WTC11 (cell line): ENCODE results near the gene NFATC2. TPM values are rescaled to one million over a fixed set of nuclear protein-coding genes. Genes with fewer than 3 reads are reported as not detected.

Experiments used
- ATAC-seq: fragments of 200-7000 bp; cut with Tn5 transposase; 2 replicates; pipeline ENCODE4 v1.10.0; 2021; ENCODE audit warnings: mild to moderate bottlenecking, moderate library complexity
- CTCF ChIA-PET: fragments of 300-600 bp; sonication (Branson Sonifier 250); formaldehyde crosslinking; loops from one replicate; lab custom pipeline; 2021; ENCODE audit warnings: antibody characterized with exemption; lab: Charles Lee
- POLR2A ChIA-PET: fragments of 350-600 bp; sonication (Branson Sonifier 250); formaldehyde crosslinking; loops from one replicate; lab custom pipeline; 2021; ENCODE audit warnings: antibody characterized with exemption; lab: Charles Lee
- DNase-seq: peaks from one replicate; pipeline ENCODE4 v3.0.0; 2021; ENCODE audit warnings: low spot score
- H3K27ac Mint-ChIP-seq: 2 replicates; pipeline ENCODE4 v1.8.0; 2021; ENCODE audit warnings: mixed read lengths
- H3K27me3 Mint-ChIP-seq: 2 replicates; pipeline ENCODE4 v1.8.0; 2021; ENCODE audit warnings: low read depth, mild to moderate bottlenecking, moderate library complexity, mixed read lengths
- H3K36me3 Mint-ChIP-seq: 2 replicates; pipeline ENCODE4 v1.8.0; 2021; ENCODE audit warnings: mixed read lengths
- H3K4me1 Mint-ChIP-seq: 2 replicates; pipeline ENCODE4 v1.8.0; 2022; ENCODE audit warnings: mixed read lengths
- H3K4me3 Mint-ChIP-seq: 2 replicates; pipeline ENCODE4 v1.8.0; 2021; ENCODE audit warnings: mild to moderate bottlenecking, moderate library complexity, mixed read lengths
- H3K9me3 Mint-ChIP-seq: 2 replicates; pipeline ENCODE4 v1.8.0; 2021; ENCODE audit warnings: mixed read lengths
- ATF1 ChIP-seq: sonication (generic); formaldehyde crosslinking; IDR thresholded peaks from 2 replicates; pipeline ENCODE4 v1.8.1; 2023; ENCODE audit warnings: mild to moderate bottlenecking, moderate library complexity, missing genetic modification reagents
- CBFB ChIP-seq: sonication (generic); formaldehyde crosslinking; IDR thresholded peaks from 2 replicates; pipeline ENCODE4 v1.8.1; 2022; ENCODE audit warnings: mild to moderate bottlenecking, low read depth, missing genetic modification reagents
- CREM ChIP-seq: sonication (generic); formaldehyde crosslinking; IDR thresholded peaks from 2 replicates; pipeline ENCODE4 v1.8.1; 2022; ENCODE audit warnings: mild to moderate bottlenecking, missing genetic modification reagents, moderate library complexity
- FOXJ3 ChIP-seq: sonication (generic); formaldehyde crosslinking; IDR thresholded peaks from 2 replicates; pipeline ENCODE4 v1.9.0; 2021; ENCODE audit warnings: missing genetic modification reagents, mild to moderate bottlenecking, borderline replicate concordance
- GRHL2 ChIP-seq: fragments of 250-450 bp; sonication (Bioruptor Pico); IDR thresholded peaks from 2 replicates; pipeline ENCODE4 v1.8.0; 2022; ENCODE audit warnings: mild to moderate bottlenecking, moderate library complexity; ENCODE audit not compliant: insufficient replicate concordance, severe bottlenecking
- HMGA2 ChIP-seq: fragments of 250-450 bp; sonication (Bioruptor Pico); IDR thresholded peaks from 2 replicates; pipeline ENCODE4 v1.4.0; 2021; ENCODE audit warnings: mild to moderate bottlenecking, moderate library complexity
- KAT7 ChIP-seq: sonication (generic); formaldehyde crosslinking; IDR thresholded peaks from 2 replicates; pipeline ENCODE4 v1.8.1; 2023; ENCODE audit warnings: missing genetic modification reagents, mild to moderate bottlenecking, borderline replicate concordance
- MYBL2 ChIP-seq: sonication (generic); formaldehyde crosslinking; IDR thresholded peaks from 2 replicates; pipeline ENCODE4 v1.8.1; 2023; ENCODE audit warnings: mild to moderate bottlenecking, moderate library complexity, missing genetic modification reagents
- NFE2L1 ChIP-seq: sonication (generic); formaldehyde crosslinking; IDR thresholded peaks from 2 replicates; pipeline ENCODE4 v1.8.1; 2023; ENCODE audit warnings: missing genetic modification reagents
- SMAD4 ChIP-seq: sonication (generic); formaldehyde crosslinking; IDR thresholded peaks from 2 replicates; pipeline ENCODE4 v1.8.0; 2022; ENCODE audit warnings: mild to moderate bottlenecking, missing genetic modification reagents
- TCF7 ChIP-seq: sonication (generic); formaldehyde crosslinking; IDR thresholded peaks from 2 replicates; pipeline ENCODE4 v1.8.0; 2022; ENCODE audit warnings: mild to moderate bottlenecking, low read depth, missing genetic modification reagents, moderate library complexity
- TEAD4 ChIP-seq: sonication (generic); formaldehyde crosslinking; IDR thresholded peaks from 2 replicates; pipeline ENCODE4 v1.8.0; 2022; ENCODE audit warnings: mild to moderate bottlenecking, missing genetic modification reagents
- ZNF396 ChIP-seq: fragments of 250-450 bp; sonication (Bioruptor Pico); IDR thresholded peaks from 2 replicates; pipeline ENCODE4 v1.8.0; 2021; ENCODE audit warnings: mild to moderate bottlenecking, moderate library complexity, borderline replicate concordance
- ZNF423 ChIP-seq: fragments of 250-450 bp; sonication (Bioruptor Pico); IDR thresholded peaks from 2 replicates; pipeline ENCODE4 v2.1.2; 2022; ENCODE audit warnings: mild to moderate bottlenecking, moderate library complexity
- total RNA-seq: library from RNA; stranded (reverse); gene quantifications from 3 replicates; pipeline ENCODE4 v1.2.3, GENCODE V29; 2021
- TF ChIP-seq, protein P1 (sequence below): sonication (generic); formaldehyde crosslinking; IDR thresholded peaks from 2 replicates; pipeline ENCODE4 v1.8.0; 2022; ENCODE audit warnings: mild to moderate bottlenecking, missing genetic modification reagents
- TF ChIP-seq, protein P2 (sequence below): sonication (generic); formaldehyde crosslinking; IDR thresholded peaks from 2 replicates; pipeline ENCODE4 v1.8.1; 2023; ENCODE audit warnings: mild to moderate bottlenecking, missing genetic modification reagents, moderate library complexity
- TF ChIP-seq, protein P3 (sequence below): sonication (generic); formaldehyde crosslinking; IDR thresholded peaks from 2 replicates; pipeline ENCODE4 v1.8.1; 2023; ENCODE audit warnings: mild to moderate bottlenecking, moderate library complexity, missing genetic modification reagents

NFATC2 gene
- total RNA-seq, 1 experiment from 2014 or later, result 1.7 TPM

DNA sequence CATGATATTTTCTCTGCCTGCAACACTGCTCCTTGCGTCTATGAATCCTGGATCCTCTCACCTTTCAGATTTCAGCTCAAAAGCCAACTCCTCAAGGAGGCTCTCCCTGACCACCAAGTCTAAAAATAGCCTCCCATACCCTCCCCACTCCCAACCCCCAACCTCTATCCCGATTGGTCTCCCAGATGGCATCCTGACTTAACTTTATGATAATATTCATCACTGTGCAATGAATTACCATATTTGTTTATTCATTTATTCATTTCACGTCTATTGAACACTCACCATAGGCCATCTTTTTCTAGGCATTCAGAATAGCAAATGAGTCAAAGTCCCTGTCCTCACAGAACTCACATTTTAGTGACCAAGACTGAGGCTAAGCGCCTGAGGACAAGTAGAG lies 42.6 kb upstream of the NFATC2 start:
- ATAC-seq, result no peak
- CTCF ChIA-PET, result no interaction called here
- Mint-ChIP-seq H3K36me3 (no peaks in the 10 kb centered on the region), H3K27ac (no peak overlapping the region), H3K9me3 (0 out of 2 replicates have a peak, but pooled peaks cover 3% of the 10 kb centered on the region), H3K27me3 (peaks cover 4% of the 10 kb centered on the region; the same call in 1 of the 2 replicates), H3K4me3 (no peak overlapping the region), H3K4me1 (no peaks in the 10 kb centered on the region)
- DNase-seq, result no peak
- POLR2A ChIA-PET, result no interaction called here
- TF ChIP-seq NFE2L1, result no peak
- no peak for TF ChIP-seq KAT7
- TF ChIP-seq MYBL2 (CRISPR knock-in tag), result no peak
- TF ChIP-seq ZNF396 (CRISPR knock-in tag), result no peak
- TF ChIP-seq GRHL2 (CRISPR knock-in tag), result no peak
- TF ChIP-seq HMGA2 (CRISPR knock-in tag), result no peak
- TF ChIP-seq TEAD4 (CRISPR knock-in tag), result no peak
- TF ChIP-seq, protein P1, sequence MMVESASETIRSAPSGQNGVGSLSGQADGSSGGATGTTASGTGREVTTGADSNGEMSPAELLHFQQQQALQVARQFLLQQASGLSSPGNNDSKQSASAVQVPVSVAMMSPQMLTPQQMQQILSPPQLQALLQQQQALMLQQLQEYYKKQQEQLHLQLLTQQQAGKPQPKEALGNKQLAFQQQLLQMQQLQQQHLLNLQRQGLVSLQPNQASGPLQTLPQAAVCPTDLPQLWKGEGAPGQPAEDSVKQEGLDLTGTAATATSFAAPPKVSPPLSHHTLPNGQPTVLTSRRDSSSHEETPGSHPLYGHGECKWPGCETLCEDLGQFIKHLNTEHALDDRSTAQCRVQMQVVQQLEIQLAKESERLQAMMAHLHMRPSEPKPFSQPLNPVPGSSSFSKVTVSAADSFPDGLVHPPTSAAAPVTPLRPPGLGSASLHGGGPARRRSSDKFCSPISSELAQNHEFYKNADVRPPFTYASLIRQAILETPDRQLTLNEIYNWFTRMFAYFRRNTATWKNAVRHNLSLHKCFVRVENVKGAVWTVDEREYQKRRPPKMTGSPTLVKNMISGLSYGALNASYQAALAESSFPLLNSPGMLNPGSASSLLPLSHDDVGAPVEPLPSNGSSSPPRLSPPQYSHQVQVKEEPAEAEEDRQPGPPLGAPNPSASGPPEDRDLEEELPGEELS (CRISPR knock-in tag), result no peak
- TF ChIP-seq, protein P2, sequence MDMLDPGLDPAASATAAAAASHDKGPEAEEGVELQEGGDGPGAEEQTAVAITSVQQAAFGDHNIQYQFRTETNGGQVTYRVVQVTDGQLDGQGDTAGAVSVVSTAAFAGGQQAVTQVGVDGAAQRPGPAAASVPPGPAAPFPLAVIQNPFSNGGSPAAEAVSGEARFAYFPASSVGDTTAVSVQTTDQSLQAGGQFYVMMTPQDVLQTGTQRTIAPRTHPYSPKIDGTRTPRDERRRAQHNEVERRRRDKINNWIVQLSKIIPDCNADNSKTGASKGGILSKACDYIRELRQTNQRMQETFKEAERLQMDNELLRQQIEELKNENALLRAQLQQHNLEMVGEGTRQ, result no peak
- no peak for TF ChIP-seq ZNF423 (CRISPR knock-in tag)

DNA sequence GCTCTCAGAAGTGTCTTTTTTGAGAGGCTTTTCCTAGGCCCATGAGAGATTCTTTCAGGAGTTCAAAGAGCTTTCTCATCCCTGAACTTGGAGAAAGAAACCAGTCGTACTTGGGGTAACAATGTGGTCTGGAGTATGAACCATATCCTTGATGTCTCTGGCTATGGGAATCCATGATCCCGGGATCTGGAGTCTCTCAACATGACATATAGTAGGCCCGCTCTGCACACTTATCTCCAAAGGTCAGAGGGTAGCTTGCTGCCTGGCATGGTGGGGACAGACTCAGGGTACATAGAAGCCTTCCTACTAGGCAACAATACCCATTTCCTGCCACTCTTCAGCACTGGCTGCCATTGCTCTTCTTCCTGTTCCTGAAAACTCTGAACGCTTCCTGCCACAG lies 42.2 kb upstream of the NFATC2 start:
- CTCF ChIA-PET, result interaction anchor here (0.5 kb wide), 1 partner anchor 110 kb away, joined by 3 read pairs; no protein-coding TSS in a partner anchor
- ATAC-seq (no peak), DNase-seq (no peak)
- 0 out of 2 replicates have a peak, but pooled peaks cover 3% of the 10 kb centered on the region for H3K9me3 Mint-ChIP-seq
- H3K27me3 Mint-ChIP-seq, result peaks cover 6% of the 10 kb centered on the region; the same call in 1 of the 2 replicates
- TF ChIP-seq CBFB (CRISPR knock-in tag) (no peak), TEAD4 (CRISPR knock-in tag) (no peak), FOXJ3 (no peak), CREM (no peak)
- TF ChIP-seq, protein P3, sequence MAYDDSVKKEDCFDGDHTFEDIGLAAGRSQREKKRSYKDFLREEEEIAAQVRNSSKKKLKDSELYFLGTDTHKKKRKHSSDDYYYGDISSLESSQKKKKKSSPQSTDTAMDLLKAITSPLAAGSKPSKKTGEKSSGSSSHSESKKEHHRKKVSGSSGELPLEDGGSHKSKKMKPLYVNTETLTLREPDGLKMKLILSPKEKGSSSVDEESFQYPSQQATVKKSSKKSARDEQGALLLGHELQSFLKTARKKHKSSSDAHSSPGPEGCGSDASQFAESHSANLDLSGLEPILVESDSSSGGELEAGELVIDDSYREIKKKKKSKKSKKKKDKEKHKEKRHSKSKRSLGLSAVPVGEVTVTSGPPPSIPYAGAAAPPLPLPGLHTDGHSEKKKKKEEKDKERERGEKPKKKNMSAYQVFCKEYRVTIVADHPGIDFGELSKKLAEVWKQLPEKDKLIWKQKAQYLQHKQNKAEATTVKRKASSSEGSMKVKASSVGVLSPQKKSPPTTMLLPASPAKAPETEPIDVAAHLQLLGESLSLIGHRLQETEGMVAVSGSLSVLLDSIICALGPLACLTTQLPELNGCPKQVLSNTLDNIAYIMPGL (CRISPR knock-in tag), result no peak
- no peaks in the 10 kb centered on the region for H3K4me1 Mint-ChIP-seq
- POLR2A ChIA-PET, result no interaction called here
- H3K36me3 Mint-ChIP-seq, result no peaks in the 10 kb centered on the region
- no peak overlapping the region for H3K27ac Mint-ChIP-seq
- H3K4me3 Mint-ChIP-seq, result no peak overlapping the region

DNA sequence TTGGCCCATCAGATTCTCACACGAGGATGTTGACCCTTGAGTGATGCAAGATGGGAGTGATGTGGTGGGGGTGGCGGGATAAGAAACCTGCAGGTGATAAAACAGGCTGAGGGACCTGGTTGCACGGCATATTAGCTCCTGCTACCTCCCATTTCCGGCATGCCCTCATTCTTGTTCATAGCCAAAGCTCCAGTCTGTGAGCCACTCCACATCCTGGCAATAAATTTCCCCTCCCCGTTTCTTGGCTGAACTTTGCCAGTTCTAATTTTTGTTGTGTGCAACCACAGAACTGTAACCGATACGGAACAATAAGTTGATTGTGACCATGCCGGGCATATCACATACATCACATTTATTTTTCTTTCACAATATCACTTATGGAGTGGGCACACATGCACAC lies 41.6 kb upstream of the NFATC2 start:
- POLR2A ChIA-PET, result interaction anchor here (1.5 kb wide), 1 partner anchor 198 kb away, joined by 3 read pairs; no protein-coding TSS in a partner anchor
- peaks cover 6% of the 10 kb centered on the region; the same call in 1 of the 2 replicates for H3K27me3 Mint-ChIP-seq
- no peak for TF ChIP-seq CREM
- TF ChIP-seq TCF7 (CRISPR knock-in tag), result no peak
- no peak for TF ChIP-seq SMAD4 (CRISPR knock-in tag)
- no peak for TF ChIP-seq ATF1
- CTCF ChIA-PET, result interaction anchor here (0.5 to 0.6 kb wide), 2 partner anchors 10 to 110 kb away, joined by 3 read pairs; no protein-coding TSS in a partner anchor
- no peaks in the 10 kb centered on the region for H3K36me3 Mint-ChIP-seq
- H3K9me3 Mint-ChIP-seq, result 0 out of 2 replicates have a peak, but pooled peaks cover 3% of the 10 kb centered on the region
- H3K4me1 Mint-ChIP-seq, result no peaks in the 10 kb centered on the region
- no peak overlapping the region for H3K4me3 Mint-ChIP-seq
- ATAC-seq (no peak), DNase-seq (no peak)
- H3K27ac Mint-ChIP-seq, result no peak overlapping the region
